ENCODE measurements around the gene BICRAL.
"Not testable (repeated sequence)": the region's sequence is repeated elsewhere in the genome, so short reads cannot be mapped to it uniquely, and the experiment has no call there.

Gene BICRAL

GRCh38 chr6:42851599-42851998 is 69.7 kb downstream of the BICRAL start:
- no peak for DNase-seq

GRCh38 chr6:42860036-42860435 is 78.2 kb downstream of the BICRAL start:
- no peak for DNase-seq

GRCh38 chr6:42860481-42860880 is 78.6 kb downstream of the BICRAL start:
- DNase-seq = no peak

GRCh38 chr6:42864602-42865001 is 82.8 kb downstream of the BICRAL start:
- DNase-seq = no peak

GRCh38 chr6:42870145-42870936 is 88.5 kb downstream of the BICRAL start:
- DNase-seq = no peak

GRCh38 chr6:42871711-42872110 is 89.9 kb downstream of the BICRAL start:
- DNase-seq = no peak

GRCh38 chr6:42873313-42873712 is 91.5 kb downstream of the BICRAL start:
- DNase-seq = no peak

GRCh38 chr6:42877695-42878094 is 95.8 kb downstream of the BICRAL start:
- DNase-seq = no peak

- DNase-seq = peak; percentile 76 to 82
These were observed 97.8 kb downstream of the BICRAL start, which contains the start of gene RPL7L1 for GRCh38 chr6:42879372-42880239. Gene RPL7L1, plus strand, starts transcription at chr6:42879616. Its CDS starts 295 bp downstream, at chr6:42879911.

GRCh38 chr6:42880240-42880817 is 98.5 kb downstream of the BICRAL start:
- DNase-seq = not testable (repeated sequence)

GRCh38 chr6:42880871-42881270 is 99.0 kb downstream of the BICRAL start:
- not testable (repeated sequence) for DNase-seq

- DNase-seq = no peak
These were observed 103.8 kb downstream of the BICRAL start for GRCh38 chr6:42885702-42886101.

- not testable (repeated sequence) for DNase-seq
These were observed 106.3 kb downstream of the BICRAL start for GRCh38 chr6:42888201-42888600.

- DNase-seq = no peak
These were observed 108.0 kb downstream of the BICRAL start for GRCh38 chr6:42889815-42890214.

- peak; percentile 91 for DNase-seq
These were observed 108.7 kb downstream of the BICRAL start for GRCh38 chr6:42890311-42891198.

GRCh38 chr6:42891199-42891722 is 109.4 kb downstream of the BICRAL start:
- DNase-seq = no peak

GRCh38 chr6:42894041-42894828 is 112.4 kb downstream of the BICRAL start:
- not testable (repeated sequence) for DNase-seq

- no peak for DNase-seq
These were observed 114.4 kb downstream of the BICRAL start for GRCh38 chr6:42896178-42896719.

- peak; percentile 67 to 83 for DNase-seq
These were observed 117.1 kb downstream of the BICRAL start for GRCh38 chr6:42898891-42899361.

GRCh38 chr6:42899871-42900270 is 118.0 kb downstream of the BICRAL start:
- no peak for DNase-seq

GRCh38 chr6:42901538-42901957 is 119.7 kb downstream of the BICRAL start:
- peak; percentile 57 to 74 for DNase-seq

All from stimulated activated CD4-positive, alpha-beta T cell treated with anti-CD3 and anti-CD28 coated beads, Interleukin-2, amount 100 ng/mL, for 24 hours (primary cell).